C4-2B (cell line): Measurements from ENCODE around the gene PLXND1.

Source experiments
- ZFX ChIP-seq: fragments of 450-650 bp; IDR thresholded peaks from 2 replicates; pipeline ENCODE4 v1.6.1; 2017
- TF ChIP-seq, protein P1 (sequence below): fragments of 450-650 bp; conservative IDR thresholded peaks from 2 replicates; pipeline ENCODE4 v1.5.1; 2017; ENCODE audit warnings: mild to moderate bottlenecking

DNA sequence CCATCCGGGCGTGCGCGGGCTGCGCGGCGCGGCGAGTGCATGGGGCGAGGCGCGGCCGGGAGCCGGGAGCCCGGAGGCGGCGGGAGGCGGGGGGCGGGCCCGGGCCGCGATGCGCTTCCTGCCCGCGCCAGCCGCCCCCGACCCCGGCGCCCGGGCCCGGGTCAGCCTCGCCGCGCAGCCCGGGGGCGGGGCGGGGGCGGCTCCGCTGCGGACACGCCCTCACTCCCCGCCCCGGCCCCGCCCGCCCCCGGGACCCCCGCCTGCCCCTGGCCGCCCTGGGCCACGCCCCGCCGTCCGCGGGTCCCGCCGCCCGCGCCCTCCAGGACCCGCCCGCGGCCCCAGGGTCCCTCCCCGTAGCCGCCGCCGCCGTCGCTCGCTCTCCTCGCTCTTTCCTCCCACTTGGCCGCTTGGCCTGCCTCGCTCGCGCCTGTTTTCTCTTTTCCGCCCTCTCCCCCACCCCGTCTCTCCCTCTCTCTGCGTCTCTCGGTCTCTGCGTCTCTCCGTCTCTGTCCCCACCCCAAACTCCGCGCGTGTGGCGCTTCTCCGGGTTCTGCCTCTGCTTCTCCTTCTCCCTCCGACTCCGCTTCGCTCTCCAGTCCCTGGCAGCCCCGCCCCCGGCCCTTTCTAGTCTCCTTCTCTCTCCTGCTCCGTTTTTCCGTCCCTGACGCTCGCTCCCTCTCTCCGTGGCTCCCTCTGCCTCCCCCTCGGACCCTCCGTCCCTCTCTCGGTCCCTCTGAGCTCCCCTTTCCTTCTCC is at the start of gene PLXND1:
- TF ChIP-seq, protein P1, sequence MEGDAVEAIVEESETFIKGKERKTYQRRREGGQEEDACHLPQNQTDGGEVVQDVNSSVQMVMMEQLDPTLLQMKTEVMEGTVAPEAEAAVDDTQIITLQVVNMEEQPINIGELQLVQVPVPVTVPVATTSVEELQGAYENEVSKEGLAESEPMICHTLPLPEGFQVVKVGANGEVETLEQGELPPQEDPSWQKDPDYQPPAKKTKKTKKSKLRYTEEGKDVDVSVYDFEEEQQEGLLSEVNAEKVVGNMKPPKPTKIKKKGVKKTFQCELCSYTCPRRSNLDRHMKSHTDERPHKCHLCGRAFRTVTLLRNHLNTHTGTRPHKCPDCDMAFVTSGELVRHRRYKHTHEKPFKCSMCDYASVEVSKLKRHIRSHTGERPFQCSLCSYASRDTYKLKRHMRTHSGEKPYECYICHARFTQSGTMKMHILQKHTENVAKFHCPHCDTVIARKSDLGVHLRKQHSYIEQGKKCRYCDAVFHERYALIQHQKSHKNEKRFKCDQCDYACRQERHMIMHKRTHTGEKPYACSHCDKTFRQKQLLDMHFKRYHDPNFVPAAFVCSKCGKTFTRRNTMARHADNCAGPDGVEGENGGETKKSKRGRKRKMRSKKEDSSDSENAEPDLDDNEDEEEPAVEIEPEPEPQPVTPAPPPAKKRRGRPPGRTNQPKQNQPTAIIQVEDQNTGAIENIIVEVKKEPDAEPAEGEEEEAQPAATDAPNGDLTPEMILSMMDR, result no peak
- TF ChIP-seq ZFX, result no peak
